Stimulated activated CD4-positive, alpha-beta T cell treated with anti-CD3 and anti-CD28 coated beads, Interleukin-1b, Interleukin-23, amount 100 ng/mL, for 4 hours (primary cell): ENCODE data around the gene MRNIP.

Experiments
- DNase-seq, 2 donors: peaks; one replicate each; pipeline ENCODE4 v3.0.0-alpha.2; 2020; ENCODE audit warnings: low read depth in 2 of 2

MRNIP gene

DNA sequence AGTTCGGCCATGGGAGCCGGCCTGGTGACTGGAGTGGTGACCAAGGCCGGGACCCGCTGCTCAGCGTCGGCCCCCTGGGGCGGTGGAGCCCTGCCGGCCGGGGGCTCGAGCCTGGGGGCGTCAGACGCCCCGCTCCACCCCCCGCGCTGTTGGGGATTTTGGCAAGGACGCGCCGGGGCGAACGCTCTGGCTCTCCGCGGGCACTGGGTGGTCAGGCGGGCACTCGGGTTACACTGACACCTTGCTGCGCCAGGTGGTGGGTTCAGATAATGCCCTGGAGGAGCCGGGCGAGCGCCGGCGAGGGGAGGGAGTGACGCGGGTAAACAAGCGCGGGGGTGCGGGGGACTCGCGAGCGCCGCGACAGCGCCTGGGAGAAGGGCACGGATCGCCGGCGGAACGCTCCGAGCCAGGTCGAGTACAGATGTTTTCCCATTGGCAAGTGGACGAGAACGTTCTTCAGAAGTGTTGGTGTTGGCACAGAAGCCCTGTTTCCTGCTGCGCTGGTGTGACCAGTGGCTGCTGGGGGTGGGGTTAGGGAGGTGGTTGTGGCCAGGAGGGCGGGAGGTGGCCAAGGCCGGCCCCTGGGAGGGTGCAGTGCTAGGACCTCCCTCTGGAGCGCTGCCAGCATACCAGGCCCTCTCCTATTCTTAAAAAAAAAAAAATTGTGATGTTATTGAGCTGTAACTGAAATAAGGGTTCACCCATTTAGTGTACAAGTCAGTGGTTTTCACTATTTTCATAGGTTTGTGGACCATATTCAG lies 37.1 kb downstream of the MRNIP start:
- peak; percentile 68 to 74 for DNase-seq

- DNase-seq = peak; percentile 69 to 82
These were observed 37.9 kb downstream of the MRNIP start, which contains the start of gene SQSTM1 for GRCh38 chr5:179820483-179821297. Gene SQSTM1 (plus strand): TSS chr5:179820905. CDS start chr5:179820937, 32 bp downstream.

GRCh38 chr5:179820127-179820482 lies 38.5 kb downstream of the MRNIP start:
- no peak for DNase-seq

DNA sequence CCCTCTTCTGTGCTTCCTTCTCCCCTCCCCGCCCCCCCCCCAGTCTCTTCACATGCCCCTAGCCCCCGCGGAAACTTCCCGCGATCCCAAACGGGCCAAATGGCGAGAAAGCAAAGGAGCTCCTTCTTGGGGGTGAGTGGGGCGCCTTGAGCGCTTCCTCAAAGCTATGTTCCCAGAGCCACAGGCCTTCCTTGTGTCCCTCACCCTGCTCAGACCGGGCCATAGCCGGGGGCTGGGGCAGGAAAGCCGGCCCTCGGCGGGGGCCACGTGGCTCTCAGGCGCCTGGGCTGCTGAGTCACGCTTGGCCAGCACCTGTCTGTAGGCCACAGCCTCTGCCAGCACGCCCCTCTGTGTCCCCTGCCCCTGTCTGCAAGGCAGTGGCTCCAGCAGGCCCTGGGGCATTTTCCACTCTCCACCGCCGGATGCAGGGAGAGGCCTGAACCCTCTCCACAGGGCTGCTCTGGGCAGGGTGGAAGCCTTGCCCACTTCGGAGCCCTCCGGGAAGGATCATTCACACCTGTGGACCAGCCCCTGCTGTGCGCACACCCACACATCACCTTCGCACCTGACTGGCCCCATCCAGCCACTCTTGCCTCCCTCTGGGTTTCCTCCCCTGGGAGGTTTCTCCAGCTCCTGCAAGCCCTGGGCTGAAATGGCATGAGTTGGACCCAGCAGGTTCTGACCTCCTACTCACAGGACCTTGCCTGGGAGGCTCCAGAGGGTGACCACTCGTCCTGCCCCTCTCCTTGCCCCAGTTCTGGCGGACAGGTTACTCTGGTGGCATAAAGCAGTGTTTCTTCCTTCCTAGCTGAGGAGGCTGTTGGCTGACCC lies 39.1 kb downstream of the MRNIP start:
- DNase-seq = no peak

DNA sequence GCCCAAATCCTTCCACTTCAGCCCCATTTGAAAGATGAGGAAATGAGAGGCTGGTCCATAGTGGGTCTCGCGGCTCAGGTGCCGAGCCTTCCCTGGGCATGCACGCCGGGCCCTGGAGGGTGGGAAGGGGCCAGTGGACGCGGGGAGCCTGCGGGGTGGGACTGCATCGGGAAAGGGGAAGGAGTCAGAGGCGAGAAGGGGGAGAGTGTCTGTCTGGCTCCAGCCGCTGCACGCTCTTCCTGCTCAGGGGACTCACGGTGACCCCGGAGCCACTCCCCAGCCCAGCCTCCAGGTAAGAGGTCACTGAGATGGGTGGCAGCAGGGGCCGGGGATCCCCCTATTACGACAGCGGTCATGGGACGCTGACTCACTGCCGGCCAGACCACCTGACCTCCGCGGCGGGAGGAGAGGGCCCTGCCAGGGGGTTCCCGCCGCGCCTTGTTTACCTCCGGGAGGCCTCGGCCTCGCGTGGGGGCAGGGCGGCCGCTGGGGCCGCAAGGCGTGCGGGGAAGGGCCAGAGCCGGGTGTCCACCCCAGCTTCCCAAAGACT lies 39.8 kb downstream of the MRNIP start:
- DNase-seq = peak; percentile 61 to 69

- no peak for DNase-seq
These were observed 40.5 kb downstream of the MRNIP start for GRCh38 chr5:179817890-179818745.

DNA sequence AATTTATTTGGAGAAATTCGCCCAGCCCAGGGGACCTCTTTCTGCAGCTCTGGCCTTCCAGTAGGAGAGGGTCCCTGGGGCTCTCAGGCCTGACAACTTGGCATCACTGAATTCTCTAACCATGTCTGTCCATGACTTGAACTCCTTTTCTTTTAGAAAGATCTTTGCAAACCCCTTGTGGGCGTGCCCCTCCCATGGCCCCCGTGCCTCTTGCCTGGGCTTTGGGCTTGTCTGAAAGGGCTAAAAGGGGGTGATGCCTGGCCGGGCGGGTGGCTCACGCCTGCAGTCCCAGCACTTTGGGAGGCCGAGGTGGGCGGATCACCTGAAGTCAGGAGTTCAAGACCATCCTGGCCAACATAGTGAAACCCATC lies 41.2 kb downstream of the MRNIP start:
- no peak for DNase-seq

GRCh38 chr5:179816796-179817469 lies 41.7 kb downstream of the MRNIP start:
- no peak for DNase-seq

DNA sequence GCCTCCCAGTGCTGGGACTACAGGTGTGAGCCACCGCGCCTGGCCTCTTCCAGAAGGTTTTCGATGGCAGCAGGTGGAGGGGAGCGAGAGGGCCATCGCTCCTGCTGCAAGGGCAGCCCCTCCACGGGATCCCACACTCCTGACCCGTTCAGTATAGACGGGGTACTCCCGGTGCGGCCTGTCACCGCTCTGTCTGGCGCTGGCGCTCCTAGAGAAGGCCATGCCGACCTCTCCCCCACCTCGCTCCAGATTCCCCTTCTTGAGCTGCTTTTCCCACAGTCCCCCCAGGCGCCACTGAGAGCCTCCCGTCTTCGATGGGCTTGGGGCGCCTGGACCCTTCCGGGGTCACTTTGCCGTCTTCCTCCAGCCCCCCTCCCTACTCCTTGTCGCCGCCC lies 42.2 kb downstream of the MRNIP start:
- DNase-seq = no peak

- DNase-seq = no peak
These were observed 42.9 kb downstream of the MRNIP start for GRCh38 chr5:179815491-179816249.

DNA sequence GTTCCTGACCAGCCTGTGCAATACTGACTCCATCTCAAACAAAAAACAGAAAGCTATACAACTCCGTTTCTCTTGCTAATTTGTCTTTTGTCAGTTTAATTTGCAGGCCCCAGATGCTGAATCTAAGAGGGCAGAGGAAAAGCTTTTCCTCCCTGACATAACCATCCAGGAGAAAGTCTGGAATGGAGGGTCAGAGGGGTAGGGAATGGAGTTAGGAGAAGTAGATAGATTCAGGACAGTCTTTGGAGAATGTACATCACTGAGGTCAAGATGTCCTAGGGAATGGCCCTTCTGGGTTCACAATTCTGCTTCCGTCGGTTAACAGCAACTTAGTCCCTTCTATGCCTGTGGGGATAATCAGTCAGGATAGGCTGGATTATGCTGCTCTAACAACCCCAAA lies 44.5 kb downstream of the MRNIP start:
- no peak for DNase-seq

DNA sequence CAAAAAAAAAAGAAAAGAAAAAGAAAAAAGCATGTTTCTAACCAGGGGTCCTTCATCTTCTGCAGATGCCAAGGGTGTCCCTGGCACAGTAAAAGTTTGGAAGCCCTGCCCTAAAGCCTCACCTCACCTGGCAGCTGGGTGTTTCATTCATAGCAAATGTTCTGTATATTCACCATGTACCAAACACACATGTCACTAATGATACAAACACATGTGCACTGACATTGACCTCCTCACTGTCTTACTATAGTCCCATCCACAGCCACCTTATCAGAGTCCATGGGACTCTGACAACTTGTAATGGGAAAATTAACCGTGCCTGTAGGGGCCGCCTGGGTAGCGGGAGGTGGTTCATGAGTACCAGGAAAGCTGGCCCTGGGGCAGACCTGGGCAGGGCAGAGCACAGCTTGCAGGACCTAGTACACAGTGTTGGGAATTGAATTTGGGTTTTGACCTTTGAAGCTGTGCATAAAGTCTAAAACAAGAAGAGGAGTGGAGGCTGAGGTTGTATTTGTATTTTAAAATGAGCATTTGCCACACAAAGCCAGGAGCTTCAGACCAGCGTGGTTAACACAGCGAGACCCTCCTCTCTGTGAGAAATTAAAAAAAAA lies 45.5 kb downstream of the MRNIP start:
- DNase-seq = no peak

- no peak for DNase-seq
These were observed 46.3 kb downstream of the MRNIP start for GRCh38 chr5:179812135-179812825.

GRCh38 chr5:179806250-179807048 lies 52.2 kb downstream of the MRNIP start, which contains the start of gene MGAT4B:
Gene MGAT4B (minus strand): TSS chr5:179806866. CDS start chr5:179806583, 283 bp downstream.
- DNase-seq = peak in 1 of 2 donors; percentile 62

GRCh38 chr5:179805529-179806249 lies 52.9 kb downstream of the MRNIP start:
- DNase-seq = no peak

DNA sequence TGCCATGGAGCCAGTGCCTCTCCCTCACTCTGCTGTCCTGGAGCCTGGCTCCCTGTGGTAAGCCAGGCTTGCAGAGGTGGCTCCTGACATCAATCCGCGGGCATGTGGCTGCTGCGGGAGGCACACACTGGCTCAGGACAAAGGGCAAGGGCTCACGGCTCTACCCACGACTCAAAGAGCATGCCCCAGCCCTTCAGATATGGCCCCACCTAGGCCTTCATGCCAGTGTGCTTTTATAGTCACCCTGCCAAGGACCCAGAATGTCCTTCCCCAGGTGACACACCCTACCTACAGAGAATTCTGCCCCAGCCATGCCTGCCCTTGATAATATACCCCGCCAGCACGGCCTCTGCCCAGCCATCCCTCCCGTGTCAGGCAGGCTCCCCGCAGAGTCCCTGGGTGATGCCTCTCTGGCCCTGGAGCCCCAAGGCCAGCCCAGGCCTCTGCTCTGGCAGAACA lies 53.5 kb downstream of the MRNIP start:
- DNase-seq = no peak

GRCh38 chr5:179804555-179804947 lies 54.1 kb downstream of the MRNIP start:
- no peak for DNase-seq
